GM19397 (cell line): ENCODE measurements around the gene GOLM1.
"Not testable (repeated sequence)": the region's sequence is repeated elsewhere in the genome, so short reads cannot be mapped to it uniquely, and the experiment has no call there.

Source experiments
- ATAC-seq: cut with Tn5 transposase; IDR thresholded peaks from one replicate; pipeline ENCODE4 v1.9.1; 2021; ENCODE audit warnings: mild to moderate bottlenecking, moderate library complexity; ENCODE audit not compliant: unreplicated experiment

Gene GOLM1, protein sequence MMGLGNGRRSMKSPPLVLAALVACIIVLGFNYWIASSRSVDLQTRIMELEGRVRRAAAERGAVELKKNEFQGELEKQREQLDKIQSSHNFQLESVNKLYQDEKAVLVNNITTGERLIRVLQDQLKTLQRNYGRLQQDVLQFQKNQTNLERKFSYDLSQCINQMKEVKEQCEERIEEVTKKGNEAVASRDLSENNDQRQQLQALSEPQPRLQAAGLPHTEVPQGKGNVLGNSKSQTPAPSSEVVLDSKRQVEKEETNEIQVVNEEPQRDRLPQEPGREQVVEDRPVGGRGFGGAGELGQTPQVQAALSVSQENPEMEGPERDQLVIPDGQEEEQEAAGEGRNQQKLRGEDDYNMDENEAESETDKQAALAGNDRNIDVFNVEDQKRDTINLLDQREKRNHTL

GRCh38 chr9:86098824-86099700 lies at the start of gene GOLM1:
TSS of gene GOLM1 (minus strand) at chr9:86099558. CDS start at chr9:86079320, 20,238 bp downstream.
- ATAC-seq = peak; percentile 80

- ATAC-seq = not testable (repeated sequence)
Observed at GRCh38 chr9:86146671-86147070, 47.3 kb upstream of the GOLM1 start.

GRCh38 chr9:86145960-86146359 lies 46.6 kb upstream of the GOLM1 start:
- ATAC-seq = not testable (repeated sequence)

DNA sequence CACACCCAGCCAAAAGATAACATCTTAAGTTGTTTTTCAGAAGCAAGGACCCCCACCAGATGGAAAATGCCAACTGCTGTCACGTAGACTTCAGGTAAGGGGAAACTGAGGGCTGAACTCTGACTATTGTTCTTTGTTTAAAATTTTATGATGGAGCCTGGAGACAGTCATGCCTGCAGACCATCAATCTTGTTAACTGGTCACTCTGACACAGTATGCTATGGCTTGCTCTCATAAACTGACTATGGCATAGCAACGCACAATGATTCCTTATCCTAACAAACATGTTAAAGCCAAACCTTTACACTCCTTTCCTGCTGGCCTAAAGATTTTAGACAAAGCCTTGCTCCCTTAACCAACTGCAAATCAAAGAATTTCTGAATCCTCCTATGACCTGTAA lies 43.6 kb upstream of the GOLM1 start:
- no peak for ATAC-seq

DNA sequence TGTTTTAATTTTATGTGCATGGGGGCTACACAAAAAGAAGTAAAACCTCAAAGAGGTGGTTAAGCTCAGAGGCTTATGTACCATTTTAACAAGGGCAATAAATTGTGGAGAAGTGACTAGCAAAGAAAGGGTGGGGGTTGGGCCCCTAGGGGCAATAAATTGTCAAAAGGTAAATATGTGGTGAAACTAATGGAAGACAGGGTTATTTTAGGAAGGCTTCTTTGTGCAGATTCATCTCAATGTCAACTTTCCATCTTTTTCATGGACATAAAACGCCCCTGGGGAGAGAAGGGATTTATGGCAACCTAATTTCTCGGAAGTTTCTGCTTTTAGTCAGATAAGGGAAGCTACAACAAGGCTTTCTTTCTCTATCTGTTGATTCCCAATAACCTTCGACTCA lies 42.5 kb upstream of the GOLM1 start:
- no peak for ATAC-seq

GRCh38 chr9:86135371-86135770 lies 36.0 kb upstream of the GOLM1 start:
- ATAC-seq = no peak

DNA sequence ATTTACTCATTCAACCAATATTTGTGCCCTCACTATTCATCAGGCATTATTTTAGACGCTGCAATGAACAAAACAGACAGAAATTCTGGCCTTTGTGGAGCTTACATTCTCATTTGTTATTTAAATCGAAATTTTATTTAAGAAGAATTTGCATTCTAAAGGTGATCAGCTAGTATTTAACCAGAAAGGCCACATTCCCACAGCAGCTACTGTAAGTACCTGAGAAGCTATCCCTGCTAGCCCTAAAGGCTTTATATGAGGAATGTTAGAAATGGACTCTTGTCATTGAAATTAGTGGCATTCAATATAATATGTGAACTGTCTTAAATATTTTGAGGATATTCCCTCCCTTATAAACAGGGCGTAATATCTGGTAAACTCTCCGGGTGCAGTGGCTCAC lies 35.0 kb upstream of the GOLM1 start:
- ATAC-seq = no peak

GRCh38 chr9:86128235-86128822 lies 29.0 kb upstream of the GOLM1 start:
- no peak for ATAC-seq

DNA sequence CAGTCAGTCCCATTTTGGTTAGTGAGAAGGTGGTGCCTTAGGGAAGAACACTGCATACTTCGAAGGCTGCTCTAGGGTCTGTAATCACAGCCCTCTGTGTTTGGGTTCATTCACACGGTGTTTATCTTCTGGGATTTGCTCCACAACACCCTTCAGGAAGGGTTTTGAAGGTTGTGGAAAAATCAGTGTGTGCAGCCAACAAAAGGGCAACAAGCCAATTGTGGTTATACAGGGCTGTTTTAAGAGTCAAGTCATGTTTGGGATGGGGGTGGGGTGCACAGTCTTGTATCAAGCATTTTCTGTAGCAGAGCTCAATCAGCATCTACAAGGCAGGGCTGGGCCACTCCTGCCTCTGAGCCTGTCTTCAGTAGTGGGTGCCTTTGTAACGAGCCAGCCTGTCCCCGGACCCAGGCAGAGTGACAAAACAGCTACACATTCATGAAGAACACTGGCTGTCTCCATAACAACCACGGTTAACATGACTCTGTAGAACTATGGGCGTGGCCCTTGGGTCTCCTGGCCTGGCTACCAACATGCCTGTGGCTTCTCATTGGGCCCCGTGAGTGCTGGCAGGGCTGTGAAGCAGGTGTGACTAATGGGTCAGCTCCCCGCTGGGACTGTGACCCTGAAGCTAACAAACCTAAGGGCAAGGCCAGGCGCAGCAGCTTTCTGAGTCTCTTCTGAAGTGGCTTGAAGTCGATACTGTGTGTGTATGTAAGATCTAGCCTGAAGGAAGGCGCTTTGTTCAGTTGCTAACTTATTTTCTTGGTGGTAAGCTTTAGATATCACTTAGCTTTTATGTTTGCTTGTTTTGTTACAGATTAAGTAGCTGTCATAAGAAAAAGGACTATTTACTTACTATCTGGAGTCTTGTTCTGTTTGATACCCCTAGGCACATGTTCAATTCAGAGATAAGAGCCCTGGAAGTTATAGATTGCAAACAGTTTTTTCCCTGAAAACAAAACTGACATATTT lies 27.9 kb upstream of the GOLM1 start:
- ATAC-seq = no peak

DNA sequence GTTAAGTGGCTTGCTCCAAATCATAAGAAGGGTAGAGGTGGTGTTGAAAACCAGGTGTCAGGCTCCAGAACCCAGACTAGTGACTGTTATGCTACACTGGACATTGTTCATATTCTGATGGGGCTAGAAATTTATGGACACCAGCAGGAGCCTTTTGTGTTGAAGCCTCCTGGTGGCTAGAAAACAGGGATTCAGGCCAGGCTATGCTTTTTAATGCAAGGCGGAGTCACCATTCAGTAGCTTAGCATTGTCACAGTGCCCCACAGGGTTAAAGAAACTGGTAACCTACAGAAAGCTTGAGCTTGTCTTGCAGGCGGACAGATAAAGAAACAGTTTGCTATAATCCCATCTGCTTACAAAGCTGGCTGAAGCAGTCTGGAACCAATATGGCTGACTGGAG lies 23.0 kb upstream of the GOLM1 start:
- ATAC-seq = no peak

DNA sequence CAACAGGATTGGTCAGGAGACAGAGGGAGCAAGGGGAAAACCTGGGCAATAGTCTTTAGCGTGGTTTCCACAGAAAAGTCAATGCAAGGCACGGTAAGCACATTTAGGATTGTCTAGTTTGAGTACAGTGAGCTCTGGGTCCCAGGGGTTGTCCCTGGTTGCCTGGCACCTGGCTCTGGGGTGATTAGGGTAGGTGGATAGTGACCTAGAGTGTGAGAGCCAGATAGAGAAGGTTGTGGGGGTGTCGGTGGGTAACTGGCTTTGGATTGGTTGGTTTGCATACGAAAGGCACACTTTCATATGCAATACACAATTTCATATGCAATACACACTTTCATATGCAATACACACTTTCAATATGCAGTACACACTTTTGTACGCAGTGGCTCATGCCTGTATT lies 20.1 kb upstream of the GOLM1 start:
- ATAC-seq = no peak

GRCh38 chr9:86116425-86116824 lies 17.1 kb upstream of the GOLM1 start:
- ATAC-seq = no peak

DNA sequence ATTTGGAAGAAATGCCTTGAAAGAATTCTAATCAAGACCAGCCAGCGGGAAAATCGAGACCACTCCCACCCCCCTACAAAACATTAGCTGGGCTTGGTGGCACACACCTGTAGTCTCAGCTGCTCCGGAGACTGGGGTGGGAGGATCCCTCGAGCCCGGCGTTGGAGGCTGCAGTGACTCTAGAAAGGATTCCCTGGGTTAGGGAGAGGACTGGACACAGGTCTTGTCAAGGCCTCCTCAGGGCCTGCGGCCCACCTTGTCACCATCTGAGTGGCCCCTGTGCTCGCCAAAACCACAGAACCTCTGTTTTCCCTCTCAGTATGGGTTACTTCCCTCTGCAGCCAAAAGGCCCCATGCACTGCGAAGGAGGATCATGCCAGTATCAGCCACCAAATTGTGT lies 16.5 kb upstream of the GOLM1 start:
- ATAC-seq = no peak

GRCh38 chr9:86112057-86112456 lies 12.7 kb upstream of the GOLM1 start:
- no peak for ATAC-seq

- no peak for ATAC-seq
Observed at GRCh38 chr9:86102626-86103025, 3.3 kb upstream of the GOLM1 start.

GRCh38 chr9:86099701-86100364 lies 475 bp upstream of the GOLM1 start:
- no peak for ATAC-seq

DNA sequence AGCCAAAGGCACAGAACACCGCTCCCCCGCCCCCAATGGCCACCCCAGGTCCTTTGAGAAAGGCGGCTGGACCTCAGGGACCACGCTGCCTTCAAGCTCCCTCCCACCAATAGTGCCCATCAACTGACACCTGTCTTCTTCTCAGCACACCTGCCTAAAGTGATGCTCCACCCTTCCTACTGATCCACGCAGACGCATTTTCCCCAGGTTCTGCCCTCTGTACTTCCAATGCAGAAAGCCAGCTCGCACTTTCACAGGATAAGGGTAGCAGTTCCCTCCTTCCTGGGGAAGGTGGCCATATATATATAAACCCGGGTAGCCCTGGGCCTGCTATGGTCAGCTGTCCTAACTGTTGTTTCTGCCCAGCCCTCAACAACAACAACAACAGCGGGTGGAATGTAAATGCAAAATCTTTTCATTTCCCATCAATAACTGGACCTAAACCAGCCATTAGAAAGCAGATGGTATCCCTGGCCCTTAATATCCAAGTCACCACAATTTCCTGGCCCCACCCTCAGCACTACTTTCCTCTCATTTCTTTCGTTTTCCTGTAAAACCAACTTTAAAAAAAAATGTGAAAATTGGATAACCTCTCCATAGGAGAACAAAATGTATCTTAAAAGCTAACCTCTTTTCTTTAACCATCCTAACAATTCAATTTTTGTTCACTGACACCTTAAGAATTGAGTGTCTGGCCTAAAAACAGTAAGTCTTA lies 1.7 kb downstream of the GOLM1 start:
- ATAC-seq = no peak

DNA sequence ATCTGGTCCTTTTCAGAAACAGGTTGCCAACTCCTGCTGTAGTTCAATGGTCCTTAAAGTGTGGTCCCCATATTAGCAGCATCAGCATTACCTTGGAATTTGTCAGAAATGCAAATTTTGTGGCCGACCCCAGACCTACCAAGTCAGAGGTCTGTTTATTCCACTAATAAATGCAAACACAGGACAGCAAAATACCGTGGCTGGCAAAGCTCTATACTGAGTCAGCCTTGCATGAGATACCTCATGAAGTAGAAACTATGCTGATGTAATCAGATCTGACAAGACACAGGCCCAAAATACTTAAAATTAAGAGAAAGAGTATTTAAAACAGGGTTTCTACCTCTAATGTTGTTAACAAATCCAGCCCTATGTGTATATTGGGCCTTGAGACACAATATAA lies 3.0 kb downstream of the GOLM1 start:
- ATAC-seq = no peak
